ENCODE data around the gene DEF6.

- no peak for TF ChIP-seq CTCF (IDR thresholded peaks at IDR 0.05)
- TF ChIP-seq EZH2 (IDR thresholded peaks at IDR 0.05) = peak; percentile 8
- TF ChIP-seq EZH2phosphoT487 (IDR thresholded peaks at IDR 0.05) = no peak
Observed at GRCh38 chr6:35317483-35318195, 20.0 kb downstream of the DEF6 start.

All from neural progenitor cell (in vitro differentiated cells).